ENCODE results near the gene TNNC1. TPM values are rescaled to one million over a fixed set of nuclear protein-coding genes. Genes with fewer than 3 reads are reported as not detected.

Gene TNNC1
- total RNA-seq, 1 experiment from 2014 or later: 5.6 TPM

DNA sequence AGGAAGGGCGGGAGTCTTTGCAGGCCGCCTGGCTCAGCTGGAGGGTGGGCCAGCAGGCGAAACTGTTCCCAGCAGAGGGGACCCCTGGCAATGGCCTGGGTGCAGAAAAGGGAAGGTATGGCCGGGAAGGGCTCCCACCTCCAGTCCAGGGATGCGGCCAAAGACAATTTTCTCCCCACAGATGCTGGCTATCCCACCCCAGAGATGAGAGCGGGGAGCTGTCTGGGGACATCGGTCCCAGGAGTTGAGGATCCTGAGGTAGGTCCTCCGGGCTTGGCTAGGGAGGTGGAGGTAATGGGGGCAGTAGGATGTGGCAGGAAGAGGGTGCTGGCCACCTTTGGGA lies 10.6 kb downstream of the TNNC1 start:
- DNase-seq: peak; percentile 21
- H3K4ac ChIP-seq (ENCODE audit: low read depth, low read length): no peak overlapping the region
- no peak overlapping the region for H3K4me2 ChIP-seq (ENCODE audit: insufficient read depth, insufficient read length, low read length)
- no CpG with 5 or more reads among the region's 8 CpGs for WGBS (ENCODE audit: extremely low coverage, insufficient read length, low lambda C conversion rate)
- no peaks in the 10 kb centered on the region for H4K20me1 ChIP-seq (ENCODE audit: control insufficient read depth, insufficient read depth, insufficient read length)
- H3K9me3 ChIP-seq (ENCODE audit: control insufficient read depth, low read depth, low read length): no peaks in the 10 kb centered on the region
- H4K8ac ChIP-seq (replicated peaks; ENCODE audit: insufficient read length, low read depth, low read length): no peak overlapping the region
- H3K56ac ChIP-seq (ENCODE audit: insufficient read length, low read depth, low read length): no peak overlapping the region
- H3K18ac ChIP-seq (ENCODE audit: insufficient read length, low read depth, low read length): no peak overlapping the region
- Mint-ChIP-seq H3K27ac (no peak overlapping the region; a peak in 1 of 7 replicates), H3K27me3 (ENCODE audit: low read depth) (peaks cover 6% of the 10 kb centered on the region), H3K4me3 (no peak overlapping the region), H3K4me1 (peaks cover 9 to 16% of the 10 kb centered on the region in 2 experiments; a peak in 3 of 4 replicates), H3K36me3 (ENCODE audit: insufficient read depth in 1 of 3, low read depth in 3 of 3) (no peaks in the 10 kb centered on the region; a peak in 1 of 7 replicates), H3K9me3 (no peaks in the 10 kb centered on the region)
- no peak overlapping the region for H2AK5ac ChIP-seq (ENCODE audit: insufficient read length, low read length)
- H4K91ac ChIP-seq (ENCODE audit: insufficient read length, low read depth, low read length): no peak overlapping the region
- H3K23ac ChIP-seq (ENCODE audit: insufficient read length, low read depth, low read length): no peak overlapping the region
- H3K14ac ChIP-seq (ENCODE audit: insufficient read depth, low read length): no peak overlapping the region
- H2BK15ac ChIP-seq (ENCODE audit: low read depth, low read length): no peak overlapping the region
- no peak overlapping the region for H2BK120ac ChIP-seq (ENCODE audit: low read depth, low read length, poor library complexity, severe bottlenecking)
- no peak overlapping the region for H4K5ac ChIP-seq (ENCODE audit: insufficient read length, low read depth, low read length)
- no peak overlapping the region for H2BK12ac ChIP-seq (ENCODE audit: insufficient read length, low read depth, low read length)
- no peak overlapping the region for H3K27ac ChIP-seq (ENCODE audit: insufficient read length, low read depth, low read length)
- no peak overlapping the region for H2AFZ ChIP-seq (ENCODE audit: low read length)
- H3K27me3 ChIP-seq (ENCODE audit: insufficient read depth, low read length): no peaks in the 10 kb centered on the region
- H3K23me2 ChIP-seq (ENCODE audit: insufficient read length, low read depth, low read length, poor library complexity, severe bottlenecking): no peaks in the 10 kb centered on the region
- H3K4me1 ChIP-seq (ENCODE audit: insufficient read depth, low read length): no peaks in the 10 kb centered on the region
- H3T11ph ChIP-seq (ENCODE audit: low read length): no peak overlapping the region
- no peaks in the 10 kb centered on the region for H3K79me1 ChIP-seq (ENCODE audit: insufficient read depth, low read depth, low read length, poor library complexity, severe bottlenecking)
- H2BK5ac ChIP-seq (ENCODE audit: insufficient read length, low read length): no peak overlapping the region
- no peaks in the 10 kb centered on the region for H3K79me2 ChIP-seq (ENCODE audit: insufficient read depth, low read length)
- TF ChIP-seq, protein P1, sequence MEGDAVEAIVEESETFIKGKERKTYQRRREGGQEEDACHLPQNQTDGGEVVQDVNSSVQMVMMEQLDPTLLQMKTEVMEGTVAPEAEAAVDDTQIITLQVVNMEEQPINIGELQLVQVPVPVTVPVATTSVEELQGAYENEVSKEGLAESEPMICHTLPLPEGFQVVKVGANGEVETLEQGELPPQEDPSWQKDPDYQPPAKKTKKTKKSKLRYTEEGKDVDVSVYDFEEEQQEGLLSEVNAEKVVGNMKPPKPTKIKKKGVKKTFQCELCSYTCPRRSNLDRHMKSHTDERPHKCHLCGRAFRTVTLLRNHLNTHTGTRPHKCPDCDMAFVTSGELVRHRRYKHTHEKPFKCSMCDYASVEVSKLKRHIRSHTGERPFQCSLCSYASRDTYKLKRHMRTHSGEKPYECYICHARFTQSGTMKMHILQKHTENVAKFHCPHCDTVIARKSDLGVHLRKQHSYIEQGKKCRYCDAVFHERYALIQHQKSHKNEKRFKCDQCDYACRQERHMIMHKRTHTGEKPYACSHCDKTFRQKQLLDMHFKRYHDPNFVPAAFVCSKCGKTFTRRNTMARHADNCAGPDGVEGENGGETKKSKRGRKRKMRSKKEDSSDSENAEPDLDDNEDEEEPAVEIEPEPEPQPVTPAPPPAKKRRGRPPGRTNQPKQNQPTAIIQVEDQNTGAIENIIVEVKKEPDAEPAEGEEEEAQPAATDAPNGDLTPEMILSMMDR (conservative IDR thresholded peaks at IDR 0.05): no peak
- H2BK20ac ChIP-seq (ENCODE audit: low read depth, low read length, poor library complexity, severe bottlenecking): no peak overlapping the region
- no peak overlapping the region for H3K9ac ChIP-seq (ENCODE audit: extremely low read depth, insufficient read length, low read length)
